Measurements from ENCODE around the gene TLE3. TPM values are rescaled to one million over a fixed set of nuclear protein-coding genes. Genes with fewer than 3 reads are reported as not detected.

Gene TLE3
- total RNA-seq, 1 donor = 12.3 TPM

GRCh38 chr15:70094690-70095311, 2.9 kb downstream of the TLE3 start:
- DNase-seq (ENCODE audit: low read depth) = no peak
- TF ChIP-seq CTCF (IDR thresholded peaks at IDR 0.05; ENCODE audit: insufficient read depth, low read length) = no peak
- H3K4me3 ChIP-seq (ENCODE audit: low read depth, low read length) = peak overlapping the region; percentile 89

GRCh38 chr15:70093481-70094319, 4.0 kb downstream of the TLE3 start:
- peak; percentile 76 for DNase-seq (ENCODE audit: low read depth)
- TF ChIP-seq CTCF (IDR thresholded peaks at IDR 0.05; ENCODE audit: insufficient read depth, low read length) = no peak
- peak overlapping the region; percentile 6 for H3K4me3 ChIP-seq (ENCODE audit: low read depth, low read length)

- no peak for DNase-seq (ENCODE audit: low read depth)
- TF ChIP-seq CTCF (IDR thresholded peaks at IDR 0.05; ENCODE audit: insufficient read depth, low read length) = no peak
- peak overlapping the region; percentile 4 for H3K4me3 ChIP-seq (ENCODE audit: low read depth, low read length)
These were observed 4.6 kb downstream of the TLE3 start for GRCh38 chr15:70093070-70093469.

- H3K4me3 ChIP-seq (ENCODE audit: low read depth, low read length) = no peak overlapping the region
- DNase-seq (ENCODE audit: low read depth) = no peak
- no peak for TF ChIP-seq CTCF (IDR thresholded peaks at IDR 0.05; ENCODE audit: insufficient read depth, low read length)
These were observed 5.2 kb downstream of the TLE3 start for GRCh38 chr15:70092464-70093027.

GRCh38 chr15:70091726-70092463, 5.8 kb downstream of the TLE3 start:
- H3K4me3 ChIP-seq (ENCODE audit: low read depth, low read length) = no peak overlapping the region
- TF ChIP-seq CTCF (IDR thresholded peaks at IDR 0.05; ENCODE audit: insufficient read depth, low read length) = no peak
- DNase-seq (ENCODE audit: low read depth) = no peak

GRCh38 chr15:70090436-70091296, 7.1 kb downstream of the TLE3 start:
- no peak for TF ChIP-seq CTCF (IDR thresholded peaks at IDR 0.05; ENCODE audit: insufficient read depth, low read length)
- no peak for DNase-seq (ENCODE audit: low read depth)

More at GRCh38 chr15:70090436-70091296, 7.1 kb downstream of the TLE3 start:
- no peak overlapping the region for H3K4me3 ChIP-seq (ENCODE audit: low read depth, low read length)

All from fibroblast of the aortic adventitia (primary cell).